CD4-positive, alpha-beta T cell (primary cell): ENCODE measurements around the gene METTL21C. TPM values are rescaled to one million over a fixed set of nuclear protein-coding genes. Genes with fewer than 3 reads are reported as not detected.

Experiments
- ATAC-seq: fragments of 200-7000 bp; cut with Tn5 transposase; one replicate; pipeline ENCODE4 v1.10.0; 2022; ENCODE audit warnings: mild to moderate bottlenecking; ENCODE audit not compliant: poor library complexity
- CTCF ChIA-PET: fragments of 350-600 bp; sonication (Branson Sonifier 250); formaldehyde crosslinking; loops from one replicate; lab custom pipeline; 2021; ENCODE audit warnings: antibody characterized with exemption, inconsistent platforms; lab: Charles Lee
- POLR2A ChIA-PET: fragments of 350-600 bp; sonication (Branson Sonifier 250); formaldehyde crosslinking; loops from one replicate; lab custom pipeline; 2021; ENCODE audit warnings: antibody characterized with exemption, inconsistent platforms; lab: Charles Lee
- DNase-seq, 14 experiments: peaks; one replicate each; pipeline ENCODE4 v3.0.0-alpha.2; 2013 to 2020; ENCODE audit warnings: mixed read lengths in 2 of 14
- H3K27ac ChIP-seq, 2 donors: one replicate each; pipeline versions ENCODE4 v1.5.1 to v1.7.0; 2013; ENCODE audit warnings: low read length in 2 of 2, low read depth in 1 of 2, mild to moderate bottlenecking in 1 of 2
- H3K27me3 ChIP-seq, 2 experiments: 1 replicate in 1 of 2; 2 replicates in 1 of 2; pipeline versions ENCODE4 v1.6.1 to v1.7.0; 2013; ENCODE audit warnings: low read length in 2 of 2, control low read depth in 1 of 2, mild to moderate bottlenecking in 1 of 2, moderate library complexity in 1 of 2; ENCODE audit not compliant: insufficient read depth in 2 of 2, control insufficient read depth in 1 of 2
- H3K36me3 ChIP-seq: one replicate; pipeline ENCODE4 v1.6.1; 2013; ENCODE audit warnings: low read length, control low read depth; ENCODE audit not compliant: insufficient read depth
- H3K4me1 ChIP-seq: one replicate; pipeline ENCODE4 v1.6.1; 2013; ENCODE audit warnings: low read length, control low read depth; ENCODE audit not compliant: insufficient read depth
- H3K4me3 ChIP-seq: one replicate; pipeline ENCODE4 v1.5.1; 2013; ENCODE audit warnings: mild to moderate bottlenecking, low read length, moderate library complexity
- H3K9me3 ChIP-seq, 2 experiments: 1 replicate in 1 of 2; 2 replicates in 1 of 2; pipeline versions ENCODE4 v1.6.1 to v1.7.0; 2013; ENCODE audit warnings: low read length in 2 of 2, mild to moderate bottlenecking in 2 of 2, control low read depth in 1 of 2, moderate library complexity in 1 of 2; ENCODE audit not compliant: control insufficient read depth in 1 of 2, insufficient read depth in 1 of 2
- H3K27ac Mint-ChIP-seq: one replicate; pipeline ENCODE4 v1.8.0; 2020; ENCODE audit warnings: mixed read lengths
- H3K27me3 Mint-ChIP-seq: one replicate; pipeline ENCODE4 v1.8.0; 2021; ENCODE audit warnings: mixed read lengths
- H3K36me3 Mint-ChIP-seq: one replicate; pipeline ENCODE4 v1.8.0; 2021; ENCODE audit warnings: low read depth, mixed read lengths
- H3K4me1 Mint-ChIP-seq: one replicate; pipeline ENCODE4 v1.8.0; 2021; ENCODE audit warnings: low read depth, mixed read lengths
- H3K4me3 Mint-ChIP-seq: one replicate; pipeline ENCODE4 v1.8.0; 2020; ENCODE audit warnings: mild to moderate bottlenecking, mixed read lengths
- H3K9me3 Mint-ChIP-seq: one replicate; pipeline ENCODE4 v1.8.0; 2020; ENCODE audit warnings: mixed read lengths
- CTCF ChIP-seq: fragments of 200-600 bp; IDR thresholded peaks from one replicate; pipeline ENCODE4 v1.8.0; 2022; ENCODE audit warnings: antibody characterized with exemption, mild to moderate bottlenecking
- intact Hi-C, 2 experiments: fragments of 100-400 bp; cut with DNase I in 1 of 2; cut with micrococcal nuclease in 1 of 2; formaldehyde crosslinking; loops; one replicate each; pipeline versions ENCODE4 v1.15.1 to v1.9.0; 2023 to 2025; cut with DNase I, micrococcal nuclease
- polyA plus RNA-seq, 2 donors: library from polyadenylated mRNA; unstranded; fragments of 120-200 nt; gene quantifications; one replicate each; pipeline ENCODE4 v1.2.1, GENCODE V29; 2013
- total RNA-seq, 174 experiments: library from RNA in 2 of 174; stranded (reverse) in 2 of 174; gene quantifications; one replicate each; pipeline ENCODE4 v1.2.3 and lab custom pipeline; 2021 to 2026

METTL21C gene
- total RNA-seq = not detected
- polyA plus RNA-seq (2013, experiment 1 of 2) = 0.08 TPM
- polyA plus RNA-seq (2013, experiment 2 of 2) = 0.53 TPM
- total RNA-seq (lab: John Stamatoyannopoulos, UW) = 0 to 0.08 (median 0) reads per million in 172 experiments

GRCh38 chr13:102694937-102695336, at the start of gene METTL21C:
METTL21C (minus strand) TSS chr13:102695044; CDS start chr13:102694498, 546 bp downstream.
- Histone ChIP-seq H3K27ac (no peak within 1 kb of the TSS), H3K9me3 (no peaks in the 10 kb centered on the region), H3K4me1 (no peaks in the 10 kb centered on the region), H3K27me3 (peaks cover 0 to 2% of the 10 kb centered on the region in 2 experiments), H3K36me3 (no peaks in the 10 kb centered on the region), H3K4me3 (no peak within 1 kb of the TSS)
- Mint-ChIP-seq H3K27me3 (peaks cover 60% of the 10 kb centered on the region), H3K4me1 (no peaks in the 10 kb centered on the region), H3K4me3 (no peak within 1 kb of the TSS), H3K36me3 (no peaks in the 10 kb centered on the region), H3K27ac (no peak within 1 kb of the TSS), H3K9me3 (peaks cover 3% of the 10 kb centered on the region)
- intact Hi-C loops = no loop called here
- ATAC-seq (no peak), DNase-seq (no peak)
- ChIA-PET CTCF (no interaction called here), POLR2A (no interaction called here)
- no peak for TF ChIP-seq CTCF

GRCh38 chr13:102742506-102742905, 47.7 kb upstream of the METTL21C start:
- H3K27ac Mint-ChIP-seq = no peak overlapping the region
- H3K4me3 Mint-ChIP-seq = no peak overlapping the region
- ATAC-seq = no peak
- H3K36me3 Mint-ChIP-seq = no peaks in the 10 kb centered on the region
- H3K4me1 Mint-ChIP-seq = no peaks in the 10 kb centered on the region
- H3K27me3 ChIP-seq = peaks cover 7 to 11% of the 10 kb centered on the region in 2 experiments
- ChIA-PET CTCF (no interaction called here), POLR2A (interaction anchor here (0.7 to 0.8 kb wide), 2 partner anchors 9 to 184 kb away, joined by 3 read pairs; no protein-coding TSS in a partner anchor)
- intact Hi-C loops = no loop called here
- H3K27ac ChIP-seq = no peak overlapping the region
- DNase-seq = no peak
- peaks cover 0 to 3% of the 10 kb centered on the region in 2 experiments for H3K9me3 ChIP-seq
- no peaks in the 10 kb centered on the region for H3K4me1 ChIP-seq
- H3K27me3 Mint-ChIP-seq = peaks cover 30% of the 10 kb centered on the region
- H3K4me3 ChIP-seq = no peak overlapping the region
- H3K9me3 Mint-ChIP-seq = peaks cover 5% of the 10 kb centered on the region
- no peak for TF ChIP-seq CTCF
- H3K36me3 ChIP-seq = no peaks in the 10 kb centered on the region

GRCh38 chr13:102742101-102742500, 47.3 kb upstream of the METTL21C start:
- H3K27me3 ChIP-seq = peaks cover 7 to 11% of the 10 kb centered on the region in 2 experiments
- Mint-ChIP-seq H3K4me3 (no peak overlapping the region), H3K9me3 (peaks cover 5% of the 10 kb centered on the region), H3K27me3 (peaks cover 28% of the 10 kb centered on the region), H3K4me1 (no peaks in the 10 kb centered on the region), H3K36me3 (no peaks in the 10 kb centered on the region), H3K27ac (no peak overlapping the region)
- intact Hi-C loops = no loop called here
- ATAC-seq (no peak), DNase-seq (no peak)
- no peaks in the 10 kb centered on the region for H3K36me3 ChIP-seq
- ChIA-PET CTCF (no interaction called here), POLR2A (interaction anchor here (0.7 to 0.8 kb wide), 2 partner anchors 9 to 184 kb away, joined by 3 read pairs; no protein-coding TSS in a partner anchor)
- H3K4me1 ChIP-seq = no peaks in the 10 kb centered on the region
- H3K9me3 ChIP-seq = peaks cover 0 to 3% of the 10 kb centered on the region in 2 experiments
- no peak overlapping the region for H3K4me3 ChIP-seq
- no peak overlapping the region for H3K27ac ChIP-seq
- TF ChIP-seq CTCF = no peak
